ENCODE data around the gene ZNF462.

The ZNF462 gene

DNA sequence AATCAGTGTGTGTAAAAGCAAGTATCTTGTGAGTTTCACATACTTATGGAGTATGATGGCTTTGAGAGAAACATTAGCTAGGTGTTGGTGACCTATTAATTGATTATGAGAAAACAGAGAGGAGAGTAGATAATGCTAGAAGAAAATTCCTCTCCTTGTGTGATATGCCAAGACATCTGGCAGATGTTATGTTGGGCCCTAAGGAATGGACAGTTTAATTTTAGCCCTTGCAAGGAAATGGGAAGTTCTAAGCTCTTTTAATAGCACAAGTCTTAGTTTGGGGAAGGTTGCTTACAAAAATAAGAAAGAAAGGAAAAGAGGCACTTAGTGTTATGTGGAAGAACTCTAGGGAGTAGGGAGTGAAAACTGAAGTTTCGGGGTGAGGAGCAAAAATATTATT, 5.1 kb downstream of the ZNF462 start:
- ATAC-seq (ENCODE audit: low read depth): no peak

DNA sequence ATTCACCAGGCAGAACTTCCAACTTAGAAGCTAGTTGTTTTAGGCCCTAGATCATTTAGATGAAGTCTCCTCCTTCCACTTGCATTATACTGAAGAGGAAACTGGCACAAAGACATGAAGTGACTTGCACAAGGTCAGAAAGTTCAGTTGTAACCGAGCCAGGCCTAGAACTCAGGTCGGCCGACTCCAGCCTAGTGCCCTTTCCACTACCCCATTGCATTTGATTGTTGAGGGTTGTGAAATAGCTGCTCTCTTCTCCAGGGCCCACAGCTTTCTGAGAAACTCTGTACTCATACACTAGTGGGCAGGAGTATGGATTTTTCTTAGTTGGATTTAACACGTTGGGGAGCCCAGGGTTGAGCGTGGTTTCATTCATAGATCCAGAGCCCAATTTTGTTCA, 5.6 kb downstream of the ZNF462 start:
- no peaks in the 10 kb centered on the region for H3K27me3 ChIP-seq (ENCODE audit: insufficient read depth, poor library complexity, severe bottlenecking)
- no peak for TF ChIP-seq CTCF (IDR thresholded peaks at IDR 0.05; ENCODE audit: poor library complexity, severe bottlenecking)
- no peak for DNase-seq (ENCODE audit: low spot score)
- ATAC-seq (ENCODE audit: low read depth): no peak
- H3K27ac ChIP-seq (ENCODE audit: poor library complexity, severe bottlenecking): peak overlapping the region; percentile 47
- H3K4me3 ChIP-seq (ENCODE audit: severe bottlenecking): no peak overlapping the region
- 0 out of 2 replicates have a peak, but pooled peaks cover 3% of the 10 kb centered on the region for H3K36me3 ChIP-seq (ENCODE audit: low read depth)
- H3K4me1 ChIP-seq (ENCODE audit: insufficient read depth, poor library complexity, severe bottlenecking): peaks cover 44% of the 10 kb centered on the region
- H3K9me3 ChIP-seq (ENCODE audit: severe bottlenecking): no peaks in the 10 kb centered on the region

More for the DNA sequence above, 5.1 kb downstream of the ZNF462 start:
- Histone ChIP-seq H3K4me1 (ENCODE audit: insufficient read depth, poor library complexity, severe bottlenecking) (peaks cover 44% of the 10 kb centered on the region), H3K4me3 (ENCODE audit: severe bottlenecking) (no peak overlapping the region), H3K36me3 (ENCODE audit: low read depth) (0 out of 2 replicates have a peak, but pooled peaks cover 3% of the 10 kb centered on the region), H3K9me3 (ENCODE audit: severe bottlenecking) (no peaks in the 10 kb centered on the region), H3K27me3 (ENCODE audit: insufficient read depth, poor library complexity, severe bottlenecking) (no peaks in the 10 kb centered on the region), H3K27ac (ENCODE audit: poor library complexity, severe bottlenecking) (peak overlapping the region; percentile 47)
- no peak for DNase-seq (ENCODE audit: low spot score)
- no peak for TF ChIP-seq CTCF (IDR thresholded peaks at IDR 0.05; ENCODE audit: poor library complexity, severe bottlenecking)

GRCh38 chr9:106869028-106869427, 6.1 kb downstream of the ZNF462 start:
- peaks cover 44% of the 10 kb centered on the region for H3K4me1 ChIP-seq (ENCODE audit: insufficient read depth, poor library complexity, severe bottlenecking)
- ATAC-seq (ENCODE audit: low read depth): no peak
- H3K27ac ChIP-seq (ENCODE audit: poor library complexity, severe bottlenecking): peak overlapping the region; percentile 47

GRCh38 chr9:106869458-106869857, 6.5 kb downstream of the ZNF462 start:
- ATAC-seq (ENCODE audit: low read depth): no peak
- TF ChIP-seq CTCF (IDR thresholded peaks at IDR 0.05; ENCODE audit: poor library complexity, severe bottlenecking): no peak
- Histone ChIP-seq H3K9me3 (ENCODE audit: severe bottlenecking) (no peaks in the 10 kb centered on the region), H3K36me3 (ENCODE audit: low read depth) (0 out of 2 replicates have a peak, but pooled peaks cover 3% of the 10 kb centered on the region), H3K4me3 (ENCODE audit: severe bottlenecking) (no peak overlapping the region), H3K4me1 (ENCODE audit: insufficient read depth, poor library complexity, severe bottlenecking) (peaks cover 44% of the 10 kb centered on the region), H3K27me3 (ENCODE audit: insufficient read depth, poor library complexity, severe bottlenecking) (no peaks in the 10 kb centered on the region), H3K27ac (ENCODE audit: poor library complexity, severe bottlenecking) (peak overlapping the region; percentile 47)
- DNase-seq (ENCODE audit: low spot score): no peak

More at GRCh38 chr9:106869028-106869427, 6.1 kb downstream of the ZNF462 start:
- no peak for TF ChIP-seq CTCF (IDR thresholded peaks at IDR 0.05; ENCODE audit: poor library complexity, severe bottlenecking)
- H3K9me3 ChIP-seq (ENCODE audit: severe bottlenecking): no peaks in the 10 kb centered on the region
- H3K27me3 ChIP-seq (ENCODE audit: insufficient read depth, poor library complexity, severe bottlenecking): no peaks in the 10 kb centered on the region
- H3K4me3 ChIP-seq (ENCODE audit: severe bottlenecking): no peak overlapping the region
- no peak for DNase-seq (ENCODE audit: low spot score)
- H3K36me3 ChIP-seq (ENCODE audit: low read depth): 0 out of 2 replicates have a peak, but pooled peaks cover 3% of the 10 kb centered on the region

GRCh38 chr9:106872641-106873040, 9.7 kb downstream of the ZNF462 start:
- ATAC-seq (ENCODE audit: low read depth) (no peak), DNase-seq (ENCODE audit: low spot score) (no peak)
- Histone ChIP-seq H3K4me1 (ENCODE audit: insufficient read depth, poor library complexity, severe bottlenecking) (peaks cover 23% of the 10 kb centered on the region), H3K27me3 (ENCODE audit: insufficient read depth, poor library complexity, severe bottlenecking) (no peaks in the 10 kb centered on the region), H3K36me3 (ENCODE audit: low read depth) (0 out of 2 replicates have a peak, but pooled peaks cover 3% of the 10 kb centered on the region), H3K27ac (ENCODE audit: poor library complexity, severe bottlenecking) (no peak overlapping the region), H3K4me3 (ENCODE audit: severe bottlenecking) (no peak overlapping the region), H3K9me3 (ENCODE audit: severe bottlenecking) (no peaks in the 10 kb centered on the region)
- no peak for TF ChIP-seq CTCF (IDR thresholded peaks at IDR 0.05; ENCODE audit: poor library complexity, severe bottlenecking)
